HepG2 (cell line): Measurements from ENCODE around the gene UBTD1. TPM values are rescaled to one million over a fixed set of nuclear protein-coding genes. Genes with fewer than 3 reads are reported as not detected.

ENCODE experiments used
- ESRRA ChIP-seq: sonication (generic); formaldehyde crosslinking; IDR thresholded peaks from 2 replicates; pipeline ENCODE4 v1.5.1; 2020; ENCODE audit warnings: mild to moderate bottlenecking, low read depth, missing genetic modification reagents
- GLI4 ChIP-seq: sonication (generic); formaldehyde crosslinking; IDR thresholded peaks from 2 replicates; pipeline ENCODE4 v1.5.1; 2020; ENCODE audit warnings: missing genetic modification reagents, mild to moderate bottlenecking, moderate library complexity, borderline replicate concordance
- KLF11 ChIP-seq: IDR thresholded peaks from 2 replicates; pipeline ENCODE4 v1.6.1; 2016; ENCODE audit warnings: missing compliant biosample characterization
- KLF6 ChIP-seq: IDR thresholded peaks from 2 replicates; pipeline ENCODE4 v1.8.0; 2016; ENCODE audit warnings: missing biosample characterization, missing genetic modification reagents
- SKIL ChIP-seq: sonication (generic); formaldehyde crosslinking; IDR thresholded peaks from 2 replicates; pipeline ENCODE4 v1.8.0; 2022; ENCODE audit warnings: missing genetic modification reagents, mild to moderate bottlenecking, moderate library complexity, borderline replicate concordance
- SNAPC4 ChIP-seq: sonication (generic); formaldehyde crosslinking; IDR thresholded peaks from 2 replicates; pipeline ENCODE4 v1.4.0; 2020; ENCODE audit warnings: mild to moderate bottlenecking, missing genetic modification reagents
- ZBED4 ChIP-seq: sonication (generic); formaldehyde crosslinking; IDR thresholded peaks from 2 replicates; pipeline ENCODE4 v1.4.0; 2020; ENCODE audit warnings: missing genetic modification reagents, borderline replicate concordance
- ZBTB7B ChIP-seq: sonication (generic); formaldehyde crosslinking; IDR thresholded peaks from 2 replicates; pipeline ENCODE4 v1.4.0; 2020; ENCODE audit warnings: missing genetic modification reagents
- ZNF224 ChIP-seq: sonication (generic); formaldehyde crosslinking; IDR thresholded peaks from 2 replicates; pipeline ENCODE4 v1.5.0; 2020; ENCODE audit warnings: mild to moderate bottlenecking, missing genetic modification reagents
- ZNF282 ChIP-seq: fragments of 450-650 bp; IDR thresholded peaks from 2 replicates; pipeline ENCODE4 v1.6.1; 2018; ENCODE audit not compliant: partially characterized antibody
- ZNF335 ChIP-seq: sonication (generic); formaldehyde crosslinking; IDR thresholded peaks from 2 replicates; pipeline ENCODE4 v1.4.0; 2020; ENCODE audit warnings: missing genetic modification reagents
- ZNF550 ChIP-seq: sonication (generic); formaldehyde crosslinking; IDR thresholded peaks from 2 replicates; pipeline ENCODE4 v1.4.0; 2020; ENCODE audit warnings: mild to moderate bottlenecking, missing genetic modification reagents, borderline replicate concordance
- ZNF589 ChIP-seq: sonication (generic); formaldehyde crosslinking; conservative IDR thresholded peaks from 2 replicates; pipeline ENCODE4 v1.8.0; 2022; ENCODE audit warnings: mild to moderate bottlenecking, moderate library complexity, missing genetic modification reagents
- ZNF883 ChIP-seq: sonication (generic); formaldehyde crosslinking; IDR thresholded peaks from 2 replicates; pipeline ENCODE4 v1.5.1; 2020; ENCODE audit warnings: mild to moderate bottlenecking, missing genetic modification reagents; ENCODE audit errors: not compliant biosample characterization
- polyA plus RNA-seq, 8 experiments: library from polyadenylated mRNA; depleted of rRNA in 3 of 8; stranded (reverse) in 7 of 8; unstranded in 1 of 8; fragments of >200 nt; fragmentation: Illumina TruSeq in 4 of 8; extraction: Trizol in 4 of 8; gene quantifications; 2 replicates each; pipeline versions ENCODE4 v1.2.1 to v1.2.3, GENCODE V29; 2011 to 2016; ENCODE audit warnings: low read depth in 4 of 8, missing spikeins in 1 of 8, mixed read lengths in 1 of 8; ENCODE audit not compliant: insufficient read depth in 1 of 8
- total RNA-seq, 5 experiments: library from RNA; depleted of rRNA; stranded (reverse); fragments of >200 nt; fragmentation: Illumina TruSeq; extraction: Trizol; gene quantifications; 2 replicates each; pipeline ENCODE4 v1.2.3, GENCODE V29; 2016; ENCODE audit warnings: low read depth in 1 of 5

The UBTD1 gene
- total and polyA plus RNA-seq, 2 of the 13 experiments (the other 11 are each of a cell fraction or from before 2014, with no cell fraction given): 7.9 to 10.0 TPM

- TF ChIP-seq SNAPC4 (CRISPR knock-in tag): no peak
- TF ChIP-seq ZNF589 (CRISPR knock-in tag): no peak
- TF ChIP-seq GLI4 (CRISPR knock-in tag): no peak
- TF ChIP-seq SKIL (CRISPR knock-in tag): no peak
- no peak for TF ChIP-seq ZNF224
- no peak for TF ChIP-seq ZNF282
- no peak for TF ChIP-seq KLF11 (CRISPR knock-in tag)
- no peak for TF ChIP-seq KLF6
- no peak for TF ChIP-seq ESRRA (CRISPR knock-in tag)
- no peak for TF ChIP-seq ZNF335 (CRISPR knock-in tag)
- TF ChIP-seq ZNF550 (CRISPR knock-in tag): no peak
- no peak for TF ChIP-seq ZBTB7B
- TF ChIP-seq ZBED4: no peak
- TF ChIP-seq ZNF883 (CRISPR knock-in tag): no peak
- TF ChIP-seq, all 625 proteins: peak for 4
Observed at GRCh38 chr10:97574374-97575126, 75.8 kb downstream of the UBTD1 start (continued).
